GM12878 (cell line): ENCODE measurements around the gene LMTK3. TPM values are rescaled to one million over a fixed set of nuclear protein-coding genes. Genes with fewer than 3 reads are reported as not detected.

ENCODE experiments used
- BCL3 ChIP-seq: IDR thresholded peaks from 2 replicates; pipeline ENCODE4 v1.6.1; 2011; ENCODE audit warnings: borderline replicate concordance, low read depth, mild to moderate bottlenecking, moderate library complexity, low read length; ENCODE audit not compliant: insufficient read depth, poor library complexity, severe bottlenecking
- BRCA1 ChIP-seq: IDR thresholded peaks from 2 replicates; pipeline ENCODE4 v1.6.1; 2011; ENCODE audit warnings: low read depth, low read length, improper control_type of control experiment
- EGR1 ChIP-seq, 2 experiments: IDR thresholded peaks; 1 replicate in 1 of 2; 2 replicates in 1 of 2; pipeline ENCODE4 v1.6.1; 2011 to 2012; ENCODE audit warnings: low read depth in 2 of 2, low read length in 2 of 2, borderline replicate concordance in 1 of 2, mild to moderate bottlenecking in 1 of 2, moderate library complexity in 1 of 2
- ESRRA ChIP-seq: IDR thresholded peaks from 2 replicates; pipeline ENCODE4 v1.6.1; 2012; ENCODE audit warnings: mild to moderate bottlenecking, low read length, improper control_type of control experiment
- ETV6 ChIP-seq, 2 experiments: fragments of 450-650 bp in 1 of 2; IDR thresholded peaks in 1 of 2; conservative IDR thresholded peaks in 1 of 2; 2 replicates each; pipeline ENCODE4 v1.6.1; 2014; ENCODE audit warnings: antibody characterized with exemption in 1 of 2, borderline replicate concordance in 1 of 2, low read depth in 1 of 2, mild to moderate bottlenecking in 1 of 2, moderate library complexity in 1 of 2
- FOXM1 ChIP-seq: IDR thresholded peaks from 2 replicates; pipeline ENCODE4 v1.6.1; 2012; ENCODE audit warnings: low read depth, mild to moderate bottlenecking, inconsistent platforms, low read length, moderate library complexity
- HDAC2 ChIP-seq: fragments of 200-600 bp; sonication (generic); IDR thresholded peaks from 2 replicates; pipeline ENCODE4 v1.6.1; 2017
- IRF3 ChIP-seq: fragments of 450-650 bp; IDR thresholded peaks from 2 replicates; pipeline ENCODE4 v1.6.1; 2014; ENCODE audit warnings: mild to moderate bottlenecking
- MLLT1 ChIP-seq: fragments of 450-650 bp; IDR thresholded peaks from 2 replicates; pipeline ENCODE4 v1.6.1; 2016; ENCODE audit warnings: mild to moderate bottlenecking
- NKRF ChIP-seq: fragments of 450-650 bp; conservative IDR thresholded peaks from 2 replicates; pipeline ENCODE4 v1.6.1; 2017; ENCODE audit warnings: mild to moderate bottlenecking, moderate library complexity
- POLR2A ChIP-seq: IDR thresholded peaks from 2 replicates; pipeline ENCODE4 v1.6.1; 2011; ENCODE audit warnings: low read depth, mild to moderate bottlenecking, low read length
- SP1 ChIP-seq: IDR thresholded peaks from one replicate; pipeline ENCODE4 v1.6.1; 2011; ENCODE audit warnings: low read depth, low read length
- SREBF2 ChIP-seq: IDR thresholded peaks from 2 replicates; pipeline ENCODE4 v1.6.1; 2012; ENCODE audit warnings: mild to moderate bottlenecking, low read length
- SRF ChIP-seq, 2 experiments: IDR thresholded peaks; 2 replicates each; pipeline ENCODE4 v1.6.1; 2011; ENCODE audit warnings: low read depth in 2 of 2, low read length in 2 of 2, mild to moderate bottlenecking in 1 of 2, moderate library complexity in 1 of 2
- TARDBP ChIP-seq: IDR thresholded peaks from 2 replicates; pipeline ENCODE4 v1.6.1; 2016; ENCODE audit warnings: borderline replicate concordance
- WRNIP1 ChIP-seq: IDR thresholded peaks from 2 replicates; pipeline ENCODE4 v1.6.1; 2011; ENCODE audit warnings: low read depth, low read length, improper control_type of control experiment, borderline replicate concordance
- ZBED1 ChIP-seq: IDR thresholded peaks from 2 replicates; pipeline ENCODE4 v1.6.1; 2016; ENCODE audit warnings: borderline replicate concordance
- ZBTB11 ChIP-seq: fragments of 450-650 bp; formaldehyde crosslinking; IDR thresholded peaks from 2 replicates; pipeline ENCODE4 v1.5.0; 2022; ENCODE audit warnings: mild to moderate bottlenecking, missing genetic modification characterization
- ZNF622 ChIP-seq: fragments of 450-650 bp; IDR thresholded peaks from 2 replicates; pipeline ENCODE4 v1.6.1; 2017; ENCODE audit warnings: mild to moderate bottlenecking, inconsistent platforms
- polyA plus RNA-seq, 11 experiments: library from polyadenylated mRNA; depleted of rRNA in 4 of 11; unstranded in 6 of 11; stranded (reverse) in 5 of 11; fragments of >200 nt; fragmentation: Nextera tagmentation in 4 of 11; fragmentation: Illumina TruSeq in 1 of 11; extraction: Ambion mirVana in 4 of 11; extraction: Trizol in 1 of 11; gene quantifications; 1 replicate in 1 of 11; 2 replicates in 10 of 11; pipeline versions ENCODE4 v1.2.1 to v1.2.3, GENCODE V29; 2011 to 2016; ENCODE audit warnings: inconsistent platforms in 2 of 11, missing spikeins in 2 of 11, low read depth in 1 of 11
- total RNA-seq, 4 experiments: library from RNA; depleted of rRNA in 3 of 4; stranded (reverse); fragments of >200 nt in 3 of 4; fragmentation: Illumina TruSeq in 1 of 4; extraction: Trizol in 1 of 4; gene quantifications; 2 replicates each; pipeline versions ENCODE4 v1.2.1 to v1.2.3, GENCODE V29; 2013 to 2021

LMTK3 gene
- total and polyA plus RNA-seq, 10 of the 15 experiments (the other 5 are each of a cell fraction or from before 2014, with no cell fraction given) = under 0.01 to 0.28 (median 0.04) TPM; not detected in 3

- TF ChIP-seq ZBED1 (no peak), NKRF (no peak), TARDBP (no peak), WRNIP1 (no peak), BRCA1 (no peak), ETV6 (conservative IDR thresholded peaks at IDR 0.05 in 1 of 2, IDR thresholded peaks at IDR 0.05 in 1 of 2; ENCODE audit: borderline replicate concordance in 1 of 2, low read depth in 1 of 2) (no peak), HDAC2 (no peak), EGR1 (IDR thresholded peaks at IDR 0.05; ENCODE audit: borderline replicate concordance in 1 of 2, low read depth in 2 of 2, low read length in 2 of 2) (peak in 1 of 2 experiments; percentile 96; a peak in 2 of 3 replicates), BCL3 (no peak), ZNF622 (no peak), SP1 (peak; percentile 51), POLR2A (no peak), SRF (IDR thresholded peaks at IDR 0.05; ENCODE audit: low read depth in 2 of 2, low read length in 2 of 2) (no peak), IRF3 (no peak), ESRRA (no peak), SREBF2 (no peak), MLLT1 (no peak), ZBTB11 (no peak), FOXM1 (no peak)
Observed at GRCh38 chr19:48490981-48491792, 20.4 kb downstream of the LMTK3 start (continued).
